Measurements from ENCODE around the gene AACS.

The AACS gene

DNA sequence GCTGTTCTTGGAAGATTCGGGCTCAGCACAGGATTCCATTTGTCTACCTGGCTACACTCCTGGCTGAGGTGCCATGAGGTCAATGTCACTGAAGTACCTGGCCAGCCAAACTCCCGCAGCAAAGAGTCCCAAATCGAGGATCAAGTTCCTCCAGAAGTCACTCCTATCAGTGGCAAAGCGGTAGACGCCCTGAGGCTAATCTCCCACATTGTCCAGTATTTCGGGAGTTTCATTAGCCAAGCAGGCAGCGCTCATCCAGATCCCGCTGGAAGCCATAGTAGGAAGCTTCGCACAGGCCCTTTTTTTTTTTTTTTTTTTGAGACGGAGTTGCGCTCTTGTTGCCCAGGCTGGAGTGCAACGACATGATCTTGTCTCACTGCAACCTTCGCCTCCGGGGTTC is 8.9 kb upstream of the AACS start:
- TF ChIP-seq FOXP2 (optimal IDR thresholded peaks at IDR 0.05; ENCODE audit: borderline replicate concordance, extremely low read depth, extremely low read length, insufficient read depth) = no peak
- TF ChIP-seq REST (IDR thresholded peaks at IDR 0.05; ENCODE audit: insufficient read depth in 1 of 2, low read depth in 2 of 2, low read length in 2 of 2) = no peak
- TF ChIP-seq SIN3A (IDR thresholded peaks at IDR 0.05; ENCODE audit: borderline replicate concordance, insufficient read depth, low read length) = no peak
- no peak for TF ChIP-seq TAF1 (IDR thresholded peaks at IDR 0.05; ENCODE audit: borderline replicate concordance, insufficient read depth, low read length)
- TF ChIP-seq POLR2AphosphoS5 (IDR thresholded peaks at IDR 0.05; ENCODE audit: low read depth, low read length) = no peak

GRCh38 chr12:125057708-125058107 is 7.5 kb upstream of the AACS start:
- no peak for TF ChIP-seq FOXP2 (optimal IDR thresholded peaks at IDR 0.05; ENCODE audit: borderline replicate concordance, extremely low read depth, extremely low read length, insufficient read depth)
- no peak for TF ChIP-seq POLR2AphosphoS5 (IDR thresholded peaks at IDR 0.05; ENCODE audit: low read depth, low read length)
- TF ChIP-seq SIN3A (IDR thresholded peaks at IDR 0.05; ENCODE audit: borderline replicate concordance, insufficient read depth, low read length) = no peak
- TF ChIP-seq REST (IDR thresholded peaks at IDR 0.05; ENCODE audit: insufficient read depth in 1 of 2, low read depth in 2 of 2, low read length in 2 of 2) = no peak
- TF ChIP-seq TAF1 (IDR thresholded peaks at IDR 0.05; ENCODE audit: borderline replicate concordance, insufficient read depth, low read length) = no peak

GRCh38 chr12:125061229-125061628 is 4.0 kb upstream of the AACS start:
- TF ChIP-seq POLR2AphosphoS5 (IDR thresholded peaks at IDR 0.05; ENCODE audit: low read depth, low read length) (no peak), TAF1 (IDR thresholded peaks at IDR 0.05; ENCODE audit: borderline replicate concordance, insufficient read depth, low read length) (no peak), SIN3A (IDR thresholded peaks at IDR 0.05; ENCODE audit: borderline replicate concordance, insufficient read depth, low read length) (no peak), FOXP2 (optimal IDR thresholded peaks at IDR 0.05; ENCODE audit: borderline replicate concordance, extremely low read depth, extremely low read length, insufficient read depth) (no peak), REST (IDR thresholded peaks at IDR 0.05; ENCODE audit: insufficient read depth in 1 of 2, low read depth in 2 of 2, low read length in 2 of 2) (no peak)

GRCh38 chr12:125064492-125064891 is 743 bp upstream of the AACS start:
- TF ChIP-seq REST (IDR thresholded peaks at IDR 0.05; ENCODE audit: insufficient read depth in 1 of 2, low read depth in 2 of 2, low read length in 2 of 2) = no peak
- TF ChIP-seq TAF1 (IDR thresholded peaks at IDR 0.05; ENCODE audit: borderline replicate concordance, insufficient read depth, low read length) = no peak
- TF ChIP-seq SIN3A (IDR thresholded peaks at IDR 0.05; ENCODE audit: borderline replicate concordance, insufficient read depth, low read length) = no peak
- TF ChIP-seq FOXP2 (optimal IDR thresholded peaks at IDR 0.05; ENCODE audit: borderline replicate concordance, extremely low read depth, extremely low read length, insufficient read depth) = no peak
- no peak for TF ChIP-seq POLR2AphosphoS5 (IDR thresholded peaks at IDR 0.05; ENCODE audit: low read depth, low read length)

All from PFSK-1 (cell line).